Measurements from ENCODE around the gene WDFY2. TPM values are rescaled to one million over a fixed set of nuclear protein-coding genes. Genes with fewer than 3 reads are reported as not detected.
A peak's percentile ranks its signal among the peaks of the same experiment; 100 is the strongest.

Gene WDFY2
- total and polyA plus RNA-seq, 7 experiments from 2014 or later, result 3.2 to 44.3 (median 18.6) TPM

DNA sequence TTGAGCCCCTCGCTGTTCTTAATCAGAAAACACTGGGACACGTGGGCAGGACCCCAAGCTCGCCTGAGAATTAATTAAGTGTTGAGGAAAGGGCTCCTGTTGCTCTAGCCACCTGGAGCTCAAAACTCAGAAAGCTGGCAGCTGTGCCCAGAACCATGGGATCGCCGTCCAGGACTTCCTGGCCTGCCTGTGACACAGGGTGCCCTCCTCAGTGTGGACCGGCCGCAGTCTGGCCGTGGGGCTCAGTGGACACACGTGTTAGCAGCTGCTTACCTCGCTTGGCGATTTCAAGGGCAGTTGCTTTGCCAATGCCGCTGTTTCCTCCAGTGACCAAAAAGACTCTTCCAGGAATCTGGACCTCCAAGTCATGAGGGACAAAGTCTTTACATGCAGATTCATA is 215.0 kb downstream of the WDFY2 start:
- peaks cover 0 to 4% (median 0%) of the 10 kb centered on the region in 11 donors for H3K9me3 Mint-ChIP-seq
- no peaks in the 10 kb centered on the region for H3K9me3 ChIP-seq (ENCODE audit: control insufficient read depth in 2 of 3, low read length in 3 of 3)
- no peak for ATAC-seq
- intact Hi-C loops (cut with micrococcal nuclease), result loop anchor here in 1 of 2 donors (5.0 kb wide), 2 partner anchors 33 to 417 kb away; no protein-coding TSS in a partner anchor
- no peak overlapping the region for H3K4me3 ChIP-seq (ENCODE audit: low read length)
- no peaks in the 10 kb centered on the region for H3K27me3 ChIP-seq (ENCODE audit: control insufficient read depth in 2 of 2, insufficient read depth in 2 of 2, low read length in 2 of 2)
- H3K4me3 Mint-ChIP-seq, result no peak overlapping the region
- no peak for DNase-seq
- ChIA-PET CTCF (interaction anchor here (1.0 to 2.8 kb wide), 6 partner anchors 11 to 675 kb away, joined by 3 to 17 read pairs (median 6); no protein-coding TSS in a partner anchor), POLR2A (interaction anchor here (2.1 to 7.5 kb wide), 4 partner anchors 25 to 354 kb away, joined by 7 to 130 read pairs (median 64); partner anchors contain the start of gene INTS6)
- H3K36me3 Mint-ChIP-seq, result peaks cover 0 to 16% (median 4%) of the 10 kb centered on the region in 5 donors
- peaks cover 0 to 3% (median 0%) of the 10 kb centered on the region in 5 donors for H3K27me3 Mint-ChIP-seq
- H3K27ac ChIP-seq (ENCODE audit: low read depth, low read length), result no peak overlapping the region
- peaks cover 18% of the 10 kb centered on the region in 2 donors for H3K4me1 ChIP-seq (ENCODE audit: control insufficient read depth in 2 of 2, insufficient read depth in 2 of 2, low read length in 2 of 2)
- H3K4me1 Mint-ChIP-seq, result peaks cover 16 to 43% (median 32%) of the 10 kb centered on the region in 7 donors
- H3K27ac Mint-ChIP-seq, result peak overlapping the region in 4 of 9 donors; percentile 28 to 99 (median 60)
- peaks cover 0 to 10% (median 0%) of the 10 kb centered on the region in 3 experiments for H3K36me3 ChIP-seq (ENCODE audit: control insufficient read depth in 2 of 3, insufficient read depth in 3 of 3, low read length in 3 of 3)

DNA sequence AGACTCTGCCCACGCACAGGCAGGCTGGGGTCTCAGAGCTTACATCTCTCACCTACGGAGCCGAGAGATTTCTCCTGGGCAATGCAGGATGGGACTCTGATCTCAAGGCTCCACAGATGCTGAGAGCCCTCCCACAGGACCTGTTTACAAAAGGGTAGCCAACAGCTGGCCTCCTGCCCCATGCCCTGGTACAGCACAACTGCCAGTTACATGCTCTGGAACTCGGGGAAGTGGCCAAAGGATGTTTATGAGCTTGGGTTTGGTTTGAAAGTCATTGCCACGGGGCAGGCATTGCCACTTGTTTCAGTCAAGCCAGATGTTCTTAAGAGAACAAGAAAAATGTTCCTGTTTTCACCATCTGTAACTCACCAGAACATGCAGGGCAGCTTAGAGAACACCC is 216.2 kb downstream of the WDFY2 start:
- Histone ChIP-seq H3K9me3 (ENCODE audit: control insufficient read depth in 2 of 3, low read length in 3 of 3) (no peaks in the 10 kb centered on the region), H3K36me3 (ENCODE audit: control insufficient read depth in 2 of 3, insufficient read depth in 3 of 3, low read length in 3 of 3) (peaks cover 0 to 10% (median 0%) of the 10 kb centered on the region in 3 experiments), H3K27me3 (ENCODE audit: control insufficient read depth in 2 of 2, insufficient read depth in 2 of 2, low read length in 2 of 2) (no peaks in the 10 kb centered on the region), H3K27ac (ENCODE audit: low read depth, low read length) (peak overlapping the region; percentile 100), H3K4me1 (ENCODE audit: control insufficient read depth in 2 of 2, insufficient read depth in 2 of 2, low read length in 2 of 2) (peaks cover 26 to 29% of the 10 kb centered on the region in 2 donors), H3K4me3 (ENCODE audit: low read length) (no peak overlapping the region)
- ChIA-PET POLR2A (interaction anchor here (1.1 to 7.5 kb wide), 7 partner anchors 15 to 394 kb away, joined by 3 to 130 read pairs (median 9); partner anchors contain the start of gene INTS6), CTCF (interaction anchor here (0.5 to 2.2 kb wide), 9 partner anchors 9 to 514 kb away, joined by 3 to 8 read pairs (median 3); no protein-coding TSS in a partner anchor)
- no peak for DNase-seq
- intact Hi-C loops (cut with micrococcal nuclease), result loop anchor here (5.0 to 10.0 kb wide), 9 partner anchors 38 to 1803 kb away; partner anchors contain the start of genes CKAP2 (in 1 of the 2) and TRIM13 (in 1 of the 2)
- peaks cover 0 to 14% (median under 1%) of the 10 kb centered on the region in 5 donors for H3K36me3 Mint-ChIP-seq
- peaks cover 0 to 4% (median 0%) of the 10 kb centered on the region in 11 donors for H3K9me3 Mint-ChIP-seq
- H3K27ac Mint-ChIP-seq, result peak overlapping the region in 8 of 9 donors; percentile 54 to 100 (median 94)
- peak overlapping the region in 1 of 10 donors; percentile 21 for H3K4me3 Mint-ChIP-seq
- peaks cover 0 to 6% (median 0%) of the 10 kb centered on the region in 5 donors for H3K27me3 Mint-ChIP-seq
- no peak for ATAC-seq
- peaks cover 21 to 55% (median 45%) of the 10 kb centered on the region in 7 donors for H3K4me1 Mint-ChIP-seq

DNA sequence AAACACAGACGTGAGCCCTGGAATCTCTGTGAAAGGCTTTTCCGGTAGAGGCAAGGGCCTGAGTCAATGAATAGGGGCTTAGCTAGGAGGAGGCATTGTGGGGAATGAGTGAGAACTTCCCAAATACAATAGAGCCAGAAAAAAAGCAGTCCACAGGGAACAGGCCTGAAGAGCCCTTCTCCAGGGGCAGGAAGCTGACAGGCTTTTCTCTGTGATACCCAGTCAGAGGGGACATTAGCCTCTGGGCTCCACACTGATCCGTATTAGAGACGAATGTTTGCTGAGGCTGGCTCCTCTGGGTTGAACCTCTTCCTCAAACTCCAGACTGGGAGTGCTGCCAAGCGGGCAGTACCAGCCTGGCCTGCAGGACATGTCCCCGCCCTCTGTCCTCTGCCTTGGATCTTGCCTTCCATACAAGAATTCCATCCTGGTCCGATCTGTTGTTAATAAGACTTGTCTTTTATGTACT is 217.4 kb downstream of the WDFY2 start:
- intact Hi-C loops (cut with micrococcal nuclease), result loop anchor here (2.0 to 10.0 kb wide), 11 partner anchors 39 to 1805 kb away; partner anchors contain the start of genes TRIM13 (in 2 of the 2) and CKAP2 (in 1 of the 2)
- Histone ChIP-seq H3K4me3 (ENCODE audit: low read length) (no peak overlapping the region), H3K27me3 (ENCODE audit: control insufficient read depth in 2 of 2, insufficient read depth in 2 of 2, low read length in 2 of 2) (no peaks in the 10 kb centered on the region), H3K27ac (ENCODE audit: low read depth, low read length) (peak overlapping the region; percentile 100), H3K9me3 (ENCODE audit: control insufficient read depth in 2 of 3, low read length in 3 of 3) (no peaks in the 10 kb centered on the region), H3K36me3 (ENCODE audit: control insufficient read depth in 2 of 3, insufficient read depth in 3 of 3, low read length in 3 of 3) (peaks cover 0 to 5% (median 0%) of the 10 kb centered on the region in 3 experiments), H3K4me1 (ENCODE audit: control insufficient read depth in 2 of 2, insufficient read depth in 2 of 2, low read length in 2 of 2) (peaks cover 29 to 32% of the 10 kb centered on the region in 2 donors)
- peaks cover 0 to 6% (median 0%) of the 10 kb centered on the region in 5 donors for H3K27me3 Mint-ChIP-seq
- no peak for DNase-seq
- ChIA-PET POLR2A (interaction anchor here (1.1 to 7.5 kb wide), 8 partner anchors 11 to 393 kb away, joined by 3 to 130 read pairs (median 10); partner anchors contain the start of gene INTS6), CTCF (interaction anchor here (0.9 to 2.2 kb wide), 4 partner anchors 12 to 515 kb away, joined by 3 to 8 read pairs (median 5); no protein-coding TSS in a partner anchor)
- H3K9me3 Mint-ChIP-seq, result peaks cover 0 to 4% (median 0%) of the 10 kb centered on the region in 11 donors
- H3K27ac Mint-ChIP-seq, result peak overlapping the region; percentile 99 to 100 (median 100)
- peak overlapping the region in 8 of 10 donors; percentile 26 to 99 (median 96) for H3K4me3 Mint-ChIP-seq
- peaks cover 0 to 7% (median 2%) of the 10 kb centered on the region in 5 donors for H3K36me3 Mint-ChIP-seq
- ATAC-seq, result no peak
- H3K4me1 Mint-ChIP-seq, result peaks cover 26 to 67% (median 56%) of the 10 kb centered on the region in 7 donors

DNA sequence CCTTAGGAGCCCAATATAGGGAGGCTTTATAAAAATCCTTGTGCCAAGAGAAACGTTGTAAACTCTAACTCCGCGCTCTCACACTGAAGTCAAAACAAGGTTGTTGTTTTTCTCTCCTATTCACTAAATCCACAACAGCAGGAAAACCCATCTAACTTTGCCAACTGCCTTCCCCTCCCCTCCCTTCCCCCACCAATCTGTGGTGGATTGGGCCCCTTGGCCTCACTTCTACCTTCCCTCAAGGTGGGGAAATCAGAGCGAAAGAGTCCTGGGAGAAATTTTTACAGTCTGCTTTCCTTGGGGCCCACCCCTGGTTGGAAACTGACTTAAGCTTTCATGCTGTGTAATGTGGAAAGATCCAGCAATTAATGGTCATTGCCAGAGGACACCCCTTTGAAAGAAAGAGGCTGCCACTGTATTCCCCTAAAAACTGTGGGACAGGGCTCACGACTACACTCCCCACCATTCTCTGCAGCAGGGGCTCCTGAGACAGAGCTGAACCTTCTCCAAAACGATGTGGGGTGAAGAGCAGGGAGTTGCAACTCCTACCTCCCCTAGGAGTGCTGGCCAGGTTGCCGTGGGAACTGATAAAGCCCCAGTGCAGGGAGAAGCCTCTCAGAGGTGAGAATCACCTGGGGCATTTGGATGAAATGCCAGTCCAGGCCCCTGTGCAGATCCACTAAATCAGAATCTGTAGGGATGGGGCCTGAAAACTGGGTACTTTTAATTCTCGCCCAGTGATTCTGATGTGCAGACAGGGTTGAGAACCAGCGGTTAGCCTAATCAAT is 218.6 kb downstream of the WDFY2 start:
- Mint-ChIP-seq H3K9me3 (peaks cover 0 to 4% (median 0%) of the 10 kb centered on the region in 11 donors), H3K27me3 (peaks cover 0 to 6% (median 0%) of the 10 kb centered on the region in 5 donors), H3K27ac (peak overlapping the region; percentile 99 to 100 (median 100)), H3K4me3 (peak overlapping the region; percentile 84 to 99 (median 96)), H3K4me1 (peaks cover 28 to 72% (median 55%) of the 10 kb centered on the region in 7 donors), H3K36me3 (peaks cover 0 to 4% (median 1%) of the 10 kb centered on the region in 5 donors)
- POLR2A ChIA-PET, result interaction anchor here (0.6 to 7.5 kb wide), 16 partner anchors 10 to 408 kb away, joined by 3 to 130 read pairs (median 4); partner anchors contain the start of gene INTS6
- Histone ChIP-seq H3K9me3 (ENCODE audit: control insufficient read depth in 2 of 3, low read length in 3 of 3) (no peaks in the 10 kb centered on the region), H3K27me3 (ENCODE audit: control insufficient read depth in 2 of 2, insufficient read depth in 2 of 2, low read length in 2 of 2) (no peaks in the 10 kb centered on the region), H3K36me3 (ENCODE audit: control insufficient read depth in 2 of 3, insufficient read depth in 3 of 3, low read length in 3 of 3) (peaks cover 0 to 4% (median 0%) of the 10 kb centered on the region in 3 experiments), H3K27ac (ENCODE audit: low read depth, low read length) (peak overlapping the region; percentile 100), H3K4me1 (ENCODE audit: control insufficient read depth in 2 of 2, insufficient read depth in 2 of 2, low read length in 2 of 2) (peaks cover 29 to 32% of the 10 kb centered on the region in 2 donors), H3K4me3 (ENCODE audit: low read length) (peak overlapping the region; percentile 81)
- CTCF ChIA-PET, result interaction anchor here (0.6 to 0.8 kb wide), 2 partner anchors 188 to 382 kb away, joined by 4 to 5 read pairs; no protein-coding TSS in a partner anchor
- intact Hi-C loops (cut with micrococcal nuclease), result loop anchor here (1.0 to 10.0 kb wide), 20 partner anchors 12 to 1806 kb away; partner anchors contain the start of genes CKAP2 (in 2 of the 2), INTS6 (in 2 of the 2), SUGT1 (in 2 of the 2) and TRIM13 (in 2 of the 2)
- DNase-seq, result no peak
- no peak for ATAC-seq

DNA sequence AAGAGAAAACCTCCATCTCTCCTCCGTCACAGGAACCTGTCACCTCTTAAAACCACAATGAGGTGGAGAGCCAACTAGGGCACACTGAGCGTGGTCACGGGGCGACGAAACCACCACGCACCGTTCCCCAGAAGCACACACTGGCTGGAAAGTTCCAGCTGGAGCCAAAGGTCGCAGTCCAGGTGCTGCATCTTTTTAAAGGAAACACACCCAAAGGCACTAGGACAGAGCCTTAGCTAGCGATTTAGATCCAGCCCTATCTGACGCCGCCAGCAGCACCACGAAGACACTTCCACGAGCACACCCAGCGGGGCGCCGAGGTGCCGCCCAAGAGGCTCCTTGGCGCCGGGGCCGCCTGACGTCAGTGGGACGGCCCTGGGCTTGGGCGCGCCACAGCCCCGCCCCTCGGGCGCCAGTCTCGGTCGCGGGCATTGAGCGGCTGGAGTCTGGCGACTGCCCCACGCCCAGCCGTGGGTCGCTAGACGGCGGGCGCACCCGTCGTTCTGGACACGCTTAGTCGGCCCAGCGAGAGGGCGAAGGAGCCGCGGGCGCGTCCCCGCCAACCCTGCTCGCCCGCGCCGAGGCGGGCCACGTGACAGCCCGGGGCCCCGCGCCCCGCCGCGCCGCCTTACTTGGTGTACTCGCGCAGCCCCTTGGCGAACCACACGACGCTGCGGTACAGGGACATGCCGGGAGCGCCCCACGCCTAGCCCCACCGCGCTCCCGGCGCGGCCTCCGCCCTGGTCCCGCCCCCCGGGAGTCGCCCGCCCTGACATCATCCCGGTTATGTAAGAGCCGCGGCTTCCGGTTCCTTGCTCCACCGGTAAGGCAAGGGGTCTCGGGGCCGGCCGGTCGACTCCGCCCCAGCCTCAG is 219.4 kb downstream of the WDFY2 start, which contains the start of gene DHRS12:
Gene DHRS12 (minus strand): TSS at position 742 of the 873 bp plus-strand sequence. CDS start 4,504 bp downstream, outside the sequence.
- H3K4me3 ChIP-seq (ENCODE audit: low read length), result peak within 1 kb of the TSS; percentile 81
- no peaks in the 10 kb centered on the region for H3K9me3 ChIP-seq (ENCODE audit: control insufficient read depth in 2 of 3, low read length in 3 of 3)
- ChIA-PET CTCF (interaction anchor here (0.7 kb wide), 1 partner anchor 26 kb away, joined by 4 read pairs; no protein-coding TSS in a partner anchor), POLR2A (interaction anchor here (0.6 to 13.1 kb wide), 14 partner anchors 9 to 409 kb away, joined by 3 to 324 read pairs (median 6); partner anchors contain the start of gene INTS6)
- ATAC-seq (peak; percentile 83), DNase-seq (peak; percentile 83 to 93 (median 92))
- peaks cover 0 to 4% (median under 1%) of the 10 kb centered on the region in 3 experiments for H3K36me3 ChIP-seq (ENCODE audit: control insufficient read depth in 2 of 3, insufficient read depth in 3 of 3, low read length in 3 of 3)
- intact Hi-C loops (cut with micrococcal nuclease), result loop anchor here (1.0 to 10.0 kb wide), 21 partner anchors 12 to 1807 kb away; partner anchors contain the start of genes ALG11 (in 2 of the 2), CKAP2 (in 2 of the 2), INTS6 (in 2 of the 2) and SUGT1 (in 2 of the 2)
- peak within 1 kb of the TSS; percentile 100 for H3K27ac ChIP-seq (ENCODE audit: low read depth, low read length)
- Mint-ChIP-seq H3K9me3 (peaks cover 0 to 4% (median 0%) of the 10 kb centered on the region in 11 donors), H3K27ac (peak within 1 kb of the TSS; percentile 99 to 100 (median 100)), H3K36me3 (peaks cover 0 to 8% (median 3%) of the 10 kb centered on the region in 5 donors), H3K4me3 (peak within 1 kb of the TSS; percentile 84 to 99 (median 96)), H3K27me3 (peaks cover 0 to 6% (median 0%) of the 10 kb centered on the region in 5 donors), H3K4me1 (peaks cover 28 to 70% (median 52%) of the 10 kb centered on the region in 7 donors)
- peaks cover 29 to 32% of the 10 kb centered on the region in 2 donors for H3K4me1 ChIP-seq (ENCODE audit: control insufficient read depth in 2 of 2, insufficient read depth in 2 of 2, low read length in 2 of 2)
- H3K27me3 ChIP-seq (ENCODE audit: control insufficient read depth in 2 of 2, insufficient read depth in 2 of 2, low read length in 2 of 2), result no peaks in the 10 kb centered on the region
